Thoracic aorta (tissue), 2 donors: ENCODE results near the gene AFDN. TPM values are rescaled to one million over a fixed set of nuclear protein-coding genes. Genes with fewer than 3 reads are reported as not detected.

Source experiments
- ATAC-seq: fragments of 150-250 bp; one replicate; pipeline ENCODE4 v1.8.0; 2017; ENCODE audit warnings: low read depth; ENCODE audit not compliant: insufficient number of reproducible peaks, low FRiP score
- DNase-seq: peaks from one replicate; pipeline ENCODE4 v3.0.0-alpha.2; 2020; ENCODE audit warnings: low spot score
- H3K27ac ChIP-seq, 2 donors: fragments of 200-600 bp; sonication (generic); 1 replicate in 1 of 2; 2 replicates in 1 of 2; pipeline ENCODE4 v1.5.1; 2016; ENCODE audit warnings: mild to moderate bottlenecking in 2 of 2, moderate library complexity in 2 of 2
- H3K27me3 ChIP-seq: fragments of 200-600 bp; sonication (generic); replicated peaks from 2 replicates; pipeline ENCODE4 v1.6.0; 2016; ENCODE audit warnings: mild to moderate bottlenecking; ENCODE audit not compliant: insufficient read depth
- H3K36me3 ChIP-seq: fragments of 200-600 bp; sonication (generic); one replicate; pipeline ENCODE4 v1.5.1; 2016
- H3K4me1 ChIP-seq, 2 donors: fragments of 200-600 bp; sonication (generic); 1 replicate in 1 of 2; 2 replicates in 1 of 2; pipeline versions ENCODE4 v1.5.1 to v1.6.0; 2016; ENCODE audit warnings: low read depth in 2 of 2, mild to moderate bottlenecking in 1 of 2; ENCODE audit not compliant: control insufficient read depth in 1 of 2
- H3K4me3 ChIP-seq: fragments of 200-600 bp; sonication (generic); 2 replicates; pipeline ENCODE4 v1.5.1; 2016; ENCODE audit warnings: mild to moderate bottlenecking
- H3K9me3 ChIP-seq: fragments of 200-600 bp; sonication (generic); 2 replicates; pipeline ENCODE4 v1.5.1; 2016
- CTCF ChIP-seq: fragments of 200-600 bp; sonication (generic); IDR thresholded peaks from one replicate; pipeline ENCODE4 v1.5.1; 2019; ENCODE audit warnings: antibody characterized with exemption
- total RNA-seq, 2 donors: library from RNA; depleted of rRNA; stranded (reverse); fragments of >200 nt; gene quantifications; one replicate each; pipeline versions ENCODE4 v1.1.0 to v1.2.3, GENCODE V29; 2016

AFDN gene
- total RNA-seq, 2 donors from 2014 or later = 70.5 to 79.5 TPM

- H3K27me3 ChIP-seq = no peaks in the 10 kb centered on the region
- no peak overlapping the region for H3K27ac ChIP-seq
- H3K4me1 ChIP-seq = peaks cover 3 to 10% of the 10 kb centered on the region in 2 donors
- ATAC-seq (no peak), DNase-seq (no peak)
- peak; percentile 9 for TF ChIP-seq CTCF
- H3K36me3 ChIP-seq = no peaks in the 10 kb centered on the region
- H3K4me3 ChIP-seq = peak overlapping the region; percentile 47
- H3K9me3 ChIP-seq = no peaks in the 10 kb centered on the region
These were observed 30.3 kb upstream of the AFDN start for GRCh38 chr6:167796192-167796981.

- no peaks in the 10 kb centered on the region for H3K27me3 ChIP-seq
- H3K36me3 ChIP-seq = no peaks in the 10 kb centered on the region
- peak overlapping the region; percentile 47 for H3K4me3 ChIP-seq
- ATAC-seq (no peak), DNase-seq (no peak)
- no peaks in the 10 kb centered on the region for H3K9me3 ChIP-seq
- no peak for TF ChIP-seq CTCF
- no peak overlapping the region for H3K27ac ChIP-seq
- H3K4me1 ChIP-seq = peaks cover 3 to 10% of the 10 kb centered on the region in 2 donors
These were observed 29.7 kb upstream of the AFDN start for GRCh38 chr6:167797011-167797471.

DNA sequence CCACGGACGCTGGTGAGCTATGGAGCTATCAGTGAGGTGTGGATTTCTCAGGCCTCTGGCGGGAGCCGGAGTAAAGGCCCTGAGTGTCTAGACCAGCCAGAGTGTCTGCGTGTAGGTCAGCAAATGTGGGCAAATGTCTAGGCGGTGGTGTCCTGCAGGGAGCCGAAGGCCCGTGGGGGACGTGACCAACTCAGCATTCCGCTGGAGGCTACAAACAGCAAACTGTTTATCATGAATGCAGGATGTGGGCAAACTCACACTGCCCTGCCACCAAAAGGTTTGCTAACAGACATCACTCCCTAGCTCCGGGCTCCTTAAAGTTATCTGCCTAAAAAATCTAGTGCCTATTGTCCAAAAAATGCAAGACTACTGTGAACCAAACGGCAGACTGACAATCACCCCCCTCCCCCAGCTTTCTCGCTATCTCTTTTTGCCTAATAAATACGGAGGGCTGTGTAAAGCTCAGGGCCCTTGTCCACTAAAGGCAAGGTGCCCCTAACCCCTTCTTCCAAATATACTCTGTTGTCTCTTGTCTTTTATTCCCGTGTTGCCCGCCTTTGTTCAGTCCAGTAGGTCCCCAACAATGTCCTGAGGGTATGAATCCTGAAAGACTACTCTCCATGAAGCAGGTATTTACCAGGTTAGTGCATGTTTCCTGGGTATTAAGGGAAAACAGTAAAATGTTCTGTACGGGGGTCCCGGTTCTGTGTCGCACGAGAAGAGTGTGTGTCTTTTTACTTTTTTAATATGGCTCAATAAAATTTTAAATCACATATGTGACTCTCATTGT, 29.0 kb upstream of the AFDN start:
- ATAC-seq (no peak), DNase-seq (no peak)
- no peaks in the 10 kb centered on the region for H3K9me3 ChIP-seq
- H3K4me3 ChIP-seq = no peak overlapping the region
- no peak for TF ChIP-seq CTCF
- no peak overlapping the region for H3K27ac ChIP-seq
- H3K27me3 ChIP-seq = no peaks in the 10 kb centered on the region
- H3K36me3 ChIP-seq = no peaks in the 10 kb centered on the region
- peaks cover 3 to 10% of the 10 kb centered on the region in 2 donors for H3K4me1 ChIP-seq

DNA sequence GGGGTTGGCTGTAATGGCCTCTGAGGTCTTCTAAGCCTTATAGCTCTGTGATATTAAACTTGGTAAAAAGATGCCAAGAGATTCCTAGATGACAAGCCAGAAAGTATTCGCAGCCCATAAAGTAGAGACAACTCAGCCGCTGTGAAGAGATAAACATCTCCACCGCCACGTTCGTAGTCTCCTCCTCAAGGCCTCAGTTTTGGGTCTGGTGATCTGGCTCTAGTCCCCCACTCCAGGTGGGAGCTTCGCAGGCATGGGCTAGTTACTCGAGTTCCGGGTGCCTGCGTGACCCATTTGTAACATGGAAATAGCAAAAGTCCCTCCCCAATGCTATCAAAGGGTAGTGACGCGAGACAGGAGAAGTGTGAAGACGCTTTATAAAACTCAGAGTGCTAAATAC, 28.3 kb upstream of the AFDN start:
- Histone ChIP-seq H3K4me3 (no peak overlapping the region), H3K4me1 (peaks cover 3 to 10% of the 10 kb centered on the region in 2 donors), H3K36me3 (no peaks in the 10 kb centered on the region), H3K27ac (no peak overlapping the region), H3K27me3 (no peaks in the 10 kb centered on the region), H3K9me3 (no peaks in the 10 kb centered on the region)
- DNase-seq (no peak), ATAC-seq (no peak)
- TF ChIP-seq CTCF = no peak
